ENCODE results near the gene NAPSA.

The NAPSA gene

GRCh38 chr19:50365434-50366306 is at the start of gene NAPSA:
Gene NAPSA, minus strand, starts transcription at chr19:50365639. Its CDS starts 18 bp downstream, at chr19:50365621.
- no peak within 1 kb of the TSS; the same call in 1 of the 2 replicates for H3K4me3 ChIP-seq (ENCODE audit: low read length)
- TF ChIP-seq ZNF274 (IDR thresholded peaks at IDR 0.05; ENCODE audit: low read depth, low read length) = no peak

DNA sequence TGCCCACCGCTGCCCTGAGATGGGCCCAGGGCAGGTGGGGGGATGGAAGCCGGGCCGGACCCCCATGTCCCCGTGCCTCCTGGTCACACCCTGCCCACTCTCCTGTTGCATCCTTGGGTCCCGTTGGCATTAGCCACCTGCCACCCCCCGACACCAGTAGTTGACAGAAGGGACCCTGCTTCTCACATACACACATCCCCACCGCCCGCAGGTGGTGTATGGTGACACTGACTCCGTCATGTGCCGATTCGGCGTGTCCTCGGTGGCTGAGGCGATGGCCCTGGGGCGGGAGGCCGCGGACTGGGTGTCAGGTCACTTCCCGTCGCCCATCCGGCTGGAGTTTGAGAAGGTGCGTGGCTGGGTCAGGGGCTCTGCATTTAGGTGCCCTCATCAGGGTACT is 48.1 kb upstream of the NAPSA start:
- H3K4me3 ChIP-seq (ENCODE audit: low read length) = no peak overlapping the region
- no peak for TF ChIP-seq ZNF274 (IDR thresholded peaks at IDR 0.05; ENCODE audit: low read depth, low read length)

DNA sequence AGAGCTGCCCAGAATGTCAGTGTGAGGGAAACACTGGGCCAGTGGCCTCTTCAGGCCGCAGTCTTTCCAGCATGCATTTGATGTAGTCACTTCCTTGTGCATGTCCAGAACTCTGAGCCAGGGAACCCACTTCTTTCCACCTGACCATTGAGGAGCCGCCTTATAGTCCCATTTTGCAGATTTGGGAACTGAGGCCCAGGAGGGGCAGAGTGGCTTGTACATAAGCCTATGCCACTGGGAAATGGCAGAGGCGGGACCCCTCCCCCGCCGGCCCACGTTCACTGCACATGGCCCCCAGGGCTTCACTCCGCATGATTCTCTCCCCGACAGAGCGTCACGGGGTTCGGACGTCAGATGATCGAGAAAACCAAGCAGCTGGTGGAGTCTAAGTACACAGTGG is 47.7 kb upstream of the NAPSA start:
- H3K4me3 ChIP-seq (ENCODE audit: low read length) = no peak overlapping the region
- TF ChIP-seq ZNF274 (IDR thresholded peaks at IDR 0.05; ENCODE audit: low read depth, low read length) = no peak

- no peak overlapping the region for H3K4me3 ChIP-seq (ENCODE audit: low read length)
- no peak for TF ChIP-seq ZNF274 (IDR thresholded peaks at IDR 0.05; ENCODE audit: low read depth, low read length)
Measured at GRCh38 chr19:50412419-50412818, 47.0 kb upstream of the NAPSA start.

DNA sequence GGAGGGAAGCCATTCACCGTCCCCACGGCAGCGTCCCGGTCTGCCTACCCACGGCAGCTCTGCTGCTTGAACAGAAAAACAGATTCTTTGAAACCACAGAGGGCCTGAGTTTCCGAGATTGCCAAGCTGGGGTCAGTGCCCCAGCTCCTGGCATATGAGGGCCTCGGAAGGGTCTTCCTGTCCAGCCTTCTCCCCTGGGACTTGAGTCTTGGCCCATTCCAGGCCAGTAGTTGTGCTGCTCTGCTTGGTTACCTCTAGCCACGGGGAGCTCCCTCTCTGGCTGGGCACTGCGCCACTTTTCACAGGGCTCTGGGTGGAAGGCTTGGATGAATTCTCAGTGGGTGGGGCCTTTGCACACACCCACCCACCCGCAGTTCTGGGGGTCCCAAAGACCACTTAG is 44.7 kb upstream of the NAPSA start:
- TF ChIP-seq ZNF274 (IDR thresholded peaks at IDR 0.05; ENCODE audit: low read depth, low read length) = no peak

GRCh38 chr19:50409347-50409746 is 43.9 kb upstream of the NAPSA start:
- no peak overlapping the region for H3K4me3 ChIP-seq (ENCODE audit: low read length)
- no peak for TF ChIP-seq ZNF274 (IDR thresholded peaks at IDR 0.05; ENCODE audit: low read depth, low read length)

More for the DNA sequence above, 44.7 kb upstream of the NAPSA start:
- H3K4me3 ChIP-seq (ENCODE audit: low read length) = no peak overlapping the region

DNA sequence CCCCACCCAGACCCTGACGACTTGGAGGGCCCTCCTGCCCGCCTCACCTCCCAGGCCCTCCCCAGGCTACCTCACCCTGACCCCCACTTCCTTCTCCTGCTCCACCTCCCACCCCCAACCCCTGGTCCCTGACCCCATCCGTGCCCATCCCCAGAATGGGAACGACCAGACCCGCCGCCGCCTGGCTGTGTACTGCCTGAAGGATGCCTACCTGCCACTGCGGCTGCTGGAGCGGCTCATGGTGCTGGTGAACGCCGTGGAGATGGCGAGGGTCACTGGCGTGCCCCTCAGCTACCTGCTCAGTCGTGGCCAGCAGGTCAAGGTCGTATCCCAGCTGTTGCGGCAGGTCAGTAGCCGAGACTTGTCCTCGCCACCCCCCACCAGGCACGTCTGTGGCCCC is 41.4 kb upstream of the NAPSA start:
- TF ChIP-seq ZNF274 (IDR thresholded peaks at IDR 0.05; ENCODE audit: low read depth, low read length) = no peak
- H3K4me3 ChIP-seq (ENCODE audit: low read length) = no peak overlapping the region

DNA sequence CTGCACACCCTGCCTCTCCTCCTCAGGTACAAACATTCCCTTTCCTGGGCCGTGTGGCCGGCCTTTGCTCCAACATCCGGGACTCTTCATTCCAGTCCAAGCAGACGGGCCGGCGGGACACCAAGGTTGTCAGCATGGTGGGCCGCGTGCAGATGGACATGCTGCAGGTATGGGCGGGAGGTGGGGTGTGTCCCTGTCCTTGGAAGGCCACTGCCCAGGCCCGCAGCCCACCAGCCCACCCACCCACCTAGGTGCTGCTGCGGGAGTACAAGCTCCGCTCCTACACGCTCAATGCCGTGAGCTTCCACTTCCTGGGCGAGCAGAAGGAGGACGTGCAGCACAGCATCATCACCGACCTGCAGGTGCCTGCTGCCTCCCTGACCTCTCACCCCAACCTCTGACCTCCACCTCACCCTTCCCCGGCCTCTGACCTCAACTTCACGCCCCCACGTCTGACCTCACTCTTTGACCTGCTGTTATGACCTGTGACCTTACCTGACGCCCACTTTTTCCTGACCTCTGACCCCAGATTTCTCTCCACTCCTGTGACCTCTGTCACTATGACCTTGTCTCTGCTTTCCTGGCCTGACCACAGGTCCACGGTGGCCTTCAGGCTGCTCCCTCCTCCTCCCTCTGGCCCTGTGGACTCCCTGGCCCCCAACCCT is 40.8 kb upstream of the NAPSA start:
- TF ChIP-seq ZNF274 (IDR thresholded peaks at IDR 0.05; ENCODE audit: low read depth, low read length) = no peak
- no peak overlapping the region for H3K4me3 ChIP-seq (ENCODE audit: low read length)

GRCh38 chr19:50402544-50403301 is 37.3 kb upstream of the NAPSA start:
- H3K4me3 ChIP-seq (ENCODE audit: low read length) = no peak overlapping the region
- no peak for TF ChIP-seq ZNF274 (IDR thresholded peaks at IDR 0.05; ENCODE audit: low read depth, low read length)

- no peak overlapping the region for H3K4me3 ChIP-seq (ENCODE audit: low read length)
- TF ChIP-seq ZNF274 (IDR thresholded peaks at IDR 0.05; ENCODE audit: low read depth, low read length) = no peak
Measured at GRCh38 chr19:50401605-50402450, 36.4 kb upstream of the NAPSA start.

DNA sequence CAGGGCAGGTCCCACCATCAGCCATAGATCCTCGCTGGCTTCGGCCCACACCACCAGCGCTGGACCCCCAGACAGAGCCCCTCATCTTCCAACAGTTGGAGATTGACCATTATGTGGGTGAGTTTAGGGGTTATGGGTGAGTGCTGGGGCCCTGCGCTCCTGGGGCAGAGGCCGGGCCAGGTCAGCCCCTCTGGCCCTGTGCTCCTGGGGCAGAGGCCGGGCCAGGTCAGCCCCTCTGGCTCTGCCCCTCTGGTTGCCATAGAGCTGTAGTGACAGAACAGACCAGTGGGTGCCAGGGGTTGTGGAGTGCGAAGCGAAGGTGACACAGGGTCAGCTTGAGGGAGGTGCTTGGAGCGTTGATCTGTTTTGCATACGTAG is 33.9 kb upstream of the NAPSA start:
- H3K4me3 ChIP-seq (ENCODE audit: low read length) = no peak overlapping the region
- TF ChIP-seq ZNF274 (IDR thresholded peaks at IDR 0.05; ENCODE audit: low read depth, low read length) = no peak

DNA sequence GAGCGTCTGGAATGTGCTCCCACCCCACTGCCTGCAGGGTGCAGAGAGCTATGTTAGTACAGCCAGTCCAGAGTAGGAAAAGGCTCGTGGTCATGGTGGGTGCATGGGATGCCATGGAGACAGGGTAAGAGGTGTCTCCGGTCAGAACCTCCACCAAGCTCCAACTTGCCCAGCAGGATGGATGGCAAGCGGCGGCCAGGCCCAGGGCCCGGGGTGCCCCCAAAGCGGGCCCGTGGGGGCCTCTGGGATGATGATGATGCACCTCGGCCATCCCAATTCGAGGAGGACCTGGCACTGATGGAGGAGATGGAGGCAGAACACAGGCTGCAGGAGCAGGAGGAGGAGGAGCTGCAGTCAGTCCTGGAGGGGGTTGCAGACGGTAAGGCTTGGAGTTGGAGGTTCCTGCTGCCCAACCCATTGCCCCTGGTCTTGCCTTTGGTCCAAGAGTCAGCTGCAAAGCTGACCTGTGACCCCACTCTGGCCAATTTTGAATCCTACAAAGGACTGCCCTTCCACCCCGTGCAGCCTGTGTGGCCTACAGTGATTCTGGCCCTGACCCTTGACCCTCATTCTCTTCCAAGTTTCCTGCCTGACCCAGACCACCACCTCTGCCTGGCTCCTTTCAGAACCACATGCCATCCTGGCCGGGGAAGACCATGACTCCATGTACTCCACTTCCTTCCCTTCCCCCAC is 33.4 kb upstream of the NAPSA start:
- H3K4me3 ChIP-seq (ENCODE audit: low read length) = no peak overlapping the region
- no peak for TF ChIP-seq ZNF274 (IDR thresholded peaks at IDR 0.05; ENCODE audit: low read depth, low read length)

DNA sequence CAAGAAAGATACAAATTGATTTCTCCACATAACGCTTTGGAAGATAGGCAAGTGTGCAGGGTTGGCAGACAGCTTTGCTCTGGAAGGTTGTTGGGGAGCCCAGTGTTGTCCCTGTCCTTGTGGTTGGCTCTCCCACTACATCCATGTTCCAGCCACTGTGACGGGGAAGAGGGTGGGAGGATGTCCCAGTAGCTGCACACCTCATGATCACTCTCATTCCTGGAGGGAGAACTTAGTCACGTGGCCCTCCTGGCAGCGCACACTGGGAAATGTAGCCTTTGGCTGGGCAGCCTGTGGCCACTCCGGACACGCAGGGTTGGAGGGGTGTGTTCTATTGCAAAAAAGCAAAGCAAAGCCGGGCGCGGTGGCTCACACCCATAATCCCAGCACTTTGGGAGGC is 28.6 kb upstream of the NAPSA start:
- no peak for TF ChIP-seq ZNF274 (IDR thresholded peaks at IDR 0.05; ENCODE audit: low read depth, low read length)

More for the DNA sequence above, 28.6 kb upstream of the NAPSA start:
- H3K4me3 ChIP-seq (ENCODE audit: low read length) = no peak overlapping the region
